MCF 10A (cell line): ENCODE results near the gene KAZN. TPM values are rescaled to one million over a fixed set of nuclear protein-coding genes. Genes with fewer than 3 reads are reported as not detected.

Experiments used
- BruUV-seq: library from RNA; stranded (reverse); fragments of 400-500 nt; replicated peaks from 2 replicates; lab custom pipeline; 2021; lab: Mats Ljungman, UMichigan
- CTCF ChIA-PET: fragments of 300-600 bp; sonication (Branson Sonifier 250); formaldehyde crosslinking; extraction: SDS; loops from one replicate; lab custom pipeline; 2021; ENCODE audit warnings: antibody characterized with exemption, inconsistent platforms; lab: Yijun Ruan, JAX
- POLR2A ChIA-PET: fragments of 300-600, 350-650 bp; sonication (Branson Sonifier 250); formaldehyde crosslinking; extraction: SDS; loops from one replicate; lab custom pipeline; 2020; ENCODE audit warnings: antibody characterized with exemption, inconsistent platforms; lab: Yijun Ruan, JAX
- DNase-seq: peaks from one replicate; pipeline ENCODE4 v3.0.0-alpha.2; 2018; ENCODE audit not compliant: unreplicated experiment
- H3K27ac Mint-ChIP-seq: one replicate; pipeline ENCODE4 v1.8.0; 2022; ENCODE audit warnings: mild to moderate bottlenecking, low read depth, mixed read lengths; ENCODE audit not compliant: unreplicated experiment
- H3K27me3 Mint-ChIP-seq: one replicate; pipeline ENCODE4 v1.8.0; 2022; ENCODE audit warnings: mixed read lengths; ENCODE audit not compliant: insufficient read depth, unreplicated experiment
- H3K36me3 Mint-ChIP-seq: one replicate; pipeline ENCODE4 v1.8.0; 2022; ENCODE audit warnings: mild to moderate bottlenecking, moderate library complexity, mixed read lengths; ENCODE audit not compliant: insufficient read depth, unreplicated experiment
- H3K4me1 Mint-ChIP-seq: one replicate; pipeline ENCODE4 v1.8.0; 2022; ENCODE audit warnings: mixed read lengths; ENCODE audit not compliant: insufficient read depth, unreplicated experiment
- H3K4me3 Mint-ChIP-seq: one replicate; pipeline ENCODE4 v1.8.0; 2022; ENCODE audit warnings: mild to moderate bottlenecking, moderate library complexity, mixed read lengths; ENCODE audit not compliant: unreplicated experiment
- H3K9me3 Mint-ChIP-seq: one replicate; pipeline ENCODE4 v1.8.0; 2022; ENCODE audit warnings: mixed read lengths; ENCODE audit not compliant: unreplicated experiment
- CTCF ChIP-seq: fragments of 200-600 bp; IDR thresholded peaks from one replicate; pipeline ENCODE4 v1.8.0; 2022; ENCODE audit warnings: antibody characterized with exemption, mild to moderate bottlenecking; ENCODE audit not compliant: unreplicated experiment
- intact Hi-C: fragments of 100-400 bp; cut with micrococcal nuclease; formaldehyde crosslinking; loops from 2 replicates; pipeline ENCODE4 v1.14.1; 2022
- total RNA-seq: library from RNA; stranded (reverse); gene quantifications from 2 replicates; pipeline ENCODE4 v1.2.3, GENCODE V29; 2022

The KAZN gene
- total RNA-seq, 1 experiment from 2014 or later: 3.3 TPM

GRCh38 chr1:14715802-14716201 lies 117.3 kb downstream of the KAZN start:
- no peak for TF ChIP-seq CTCF
- ChIA-PET CTCF (interaction anchor here (0.6 to 1.3 kb wide), 2 partner anchors 10 to 40 kb away, joined by 3 read pairs; no protein-coding TSS in a partner anchor), POLR2A (interaction anchor here (1.1 kb wide), 1 partner anchor 48 kb away, joined by 3 read pairs; no protein-coding TSS in a partner anchor)
- intact Hi-C loops: no loop called here
- no peak overlapping the region for H3K4me3 Mint-ChIP-seq
- no peak for DNase-seq
- peaks cover 9% of the 10 kb centered on the region for H3K4me1 Mint-ChIP-seq
- H3K27me3 Mint-ChIP-seq: no peaks in the 10 kb centered on the region
- no peak overlapping the region for H3K27ac Mint-ChIP-seq
- H3K9me3 Mint-ChIP-seq: no peaks in the 10 kb centered on the region
- no peaks in the 10 kb centered on the region for H3K36me3 Mint-ChIP-seq
- BruUV-seq: no TSS peak

- ChIA-PET CTCF (interaction anchor here (0.7 kb wide), 1 partner anchor 9 kb away, joined by 3 read pairs; no protein-coding TSS in a partner anchor), POLR2A (no interaction called here)
- Mint-ChIP-seq H3K27me3 (no peaks in the 10 kb centered on the region), H3K9me3 (no peaks in the 10 kb centered on the region), H3K4me1 (peaks cover 9% of the 10 kb centered on the region), H3K36me3 (no peaks in the 10 kb centered on the region), H3K27ac (no peak overlapping the region), H3K4me3 (no peak overlapping the region)
- no TSS peak for BruUV-seq
- no peak for DNase-seq
- intact Hi-C loops: no loop called here
- TF ChIP-seq CTCF: no peak
These were observed 118.0 kb downstream of the KAZN start for GRCh38 chr1:14716474-14716873.

- Mint-ChIP-seq H3K4me1 (no peaks in the 10 kb centered on the region), H3K27ac (no peak overlapping the region), H3K36me3 (no peaks in the 10 kb centered on the region), H3K4me3 (no peak overlapping the region), H3K9me3 (no peaks in the 10 kb centered on the region), H3K27me3 (no peaks in the 10 kb centered on the region)
- DNase-seq: no peak
- POLR2A ChIA-PET: no interaction called here
- intact Hi-C loops: no loop called here
- CTCF ChIA-PET: no interaction called here
- BruUV-seq: no TSS peak
- no peak for TF ChIP-seq CTCF
These were observed 120.0 kb downstream of the KAZN start for GRCh38 chr1:14718476-14718875.

GRCh38 chr1:14723401-14723800 lies 124.9 kb downstream of the KAZN start:
- intact Hi-C loops: no loop called here
- TF ChIP-seq CTCF: no peak
- no peak for DNase-seq
- ChIA-PET CTCF (interaction anchor here (0.7 kb wide), 1 partner anchor 593 kb away, joined by 3 read pairs; no protein-coding TSS in a partner anchor), POLR2A (interaction anchor here (0.6 to 1.5 kb wide), 4 partner anchors 10 to 360 kb away, joined by 3 to 6 read pairs (median 4); no protein-coding TSS in a partner anchor)
- Mint-ChIP-seq H3K27ac (no peak overlapping the region), H3K9me3 (no peaks in the 10 kb centered on the region), H3K27me3 (no peaks in the 10 kb centered on the region), H3K4me3 (no peak overlapping the region), H3K36me3 (no peaks in the 10 kb centered on the region), H3K4me1 (no peaks in the 10 kb centered on the region)
- no TSS peak for BruUV-seq
